Calu3 (cell line): ENCODE data around the gene APMAP. TPM values are rescaled to one million over a fixed set of nuclear protein-coding genes. Genes with fewer than 3 reads are reported as not detected.

Source experiments
- BruUV-seq: library from RNA; stranded (reverse); fragments of 400-500 nt; replicated peaks from 2 replicates; lab custom pipeline; 2021; lab: Mats Ljungman, UMichigan
- CTCF ChIA-PET: fragments of 300-600 bp; sonication (Branson Sonifier 250); formaldehyde crosslinking; loops from one replicate; lab custom pipeline; 2022; ENCODE audit warnings: antibody characterized with exemption; lab: Charles Lee
- DNase-seq: peaks from one replicate; pipeline ENCODE4 v3.0.0; 2022
- H3K27ac Mint-ChIP-seq: one replicate; pipeline ENCODE4 v1.8.0; 2022; ENCODE audit warnings: mixed read lengths; ENCODE audit not compliant: unreplicated experiment
- H3K27me3 Mint-ChIP-seq: one replicate; pipeline ENCODE4 v1.8.0; 2022; ENCODE audit warnings: mixed read lengths; ENCODE audit not compliant: unreplicated experiment
- H3K36me3 Mint-ChIP-seq: one replicate; pipeline ENCODE4 v1.8.0; 2022; ENCODE audit warnings: mild to moderate bottlenecking, moderate library complexity, mixed read lengths; ENCODE audit not compliant: insufficient read depth, unreplicated experiment
- H3K4me1 Mint-ChIP-seq: one replicate; pipeline ENCODE4 v1.8.0; 2022; ENCODE audit warnings: mild to moderate bottlenecking, low read depth, mixed read lengths; ENCODE audit not compliant: unreplicated experiment
- H3K4me3 Mint-ChIP-seq: one replicate; pipeline ENCODE4 v1.8.0; 2022; ENCODE audit warnings: mild to moderate bottlenecking, low read depth, moderate library complexity, mixed read lengths; ENCODE audit not compliant: unreplicated experiment
- H3K9me3 Mint-ChIP-seq: one replicate; pipeline ENCODE4 v1.8.0; 2022; ENCODE audit warnings: low read depth, mixed read lengths; ENCODE audit not compliant: unreplicated experiment
- intact Hi-C: fragments of 100-400 bp; cut with micrococcal nuclease; formaldehyde crosslinking; loops from one replicate; pipeline ENCODE4 v1.10.0; 2022; ENCODE audit not compliant: unreplicated experiment
- total RNA-seq: library from RNA; stranded (reverse); gene quantifications from 2 replicates; pipeline ENCODE4 v1.2.3, GENCODE V29; 2022
- TF ChIP-seq, protein P1 (sequence below): fragments of 200-600 bp; IDR thresholded peaks from one replicate; pipeline ENCODE4 v1.8.0; 2022; ENCODE audit warnings: antibody characterized with exemption; ENCODE audit not compliant: unreplicated experiment

Gene APMAP
- total RNA-seq, 1 experiment from 2014 or later: 30.7 TPM

DNA sequence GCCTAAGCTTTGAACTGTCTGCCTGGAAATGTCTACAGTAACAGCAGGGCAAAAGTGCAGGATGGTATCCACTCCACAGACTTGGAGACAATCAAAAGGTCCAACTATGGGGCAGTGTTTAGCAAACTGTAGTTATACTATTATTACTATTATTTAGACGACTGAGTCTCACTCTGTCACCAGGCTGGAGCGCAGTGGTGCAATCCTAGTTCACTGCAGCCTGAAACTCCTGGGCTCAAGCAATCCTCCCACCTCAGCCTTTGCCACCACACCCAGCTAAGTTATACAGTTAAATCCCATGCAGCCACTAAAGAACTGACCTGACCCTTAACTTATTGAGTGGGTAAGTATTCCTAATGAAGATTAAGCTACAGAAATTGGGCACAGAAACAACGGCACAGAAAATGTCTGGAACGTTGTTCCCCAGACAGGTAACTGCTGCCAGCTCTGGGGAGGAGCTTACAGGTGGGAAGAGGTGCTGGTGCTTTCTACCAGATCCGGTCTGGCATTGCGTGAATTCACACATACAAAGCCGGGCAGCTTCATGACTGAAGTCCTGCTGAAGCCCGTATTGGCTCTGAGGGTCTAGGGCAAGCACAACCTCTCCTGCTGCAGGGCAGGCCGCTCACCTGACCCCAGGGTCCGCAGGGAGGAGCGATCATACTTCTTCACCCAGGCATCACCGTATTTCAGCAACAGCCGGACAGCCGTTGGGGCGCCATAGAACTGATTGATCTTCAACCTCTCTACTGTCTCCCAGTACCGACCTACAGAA lies 27.0 kb upstream of the APMAP start:
- H3K4me3 Mint-ChIP-seq: no peak overlapping the region
- BruUV-seq: no TSS peak
- intact Hi-C loops: no loop called here
- no peaks in the 10 kb centered on the region for H3K36me3 Mint-ChIP-seq
- H3K4me1 Mint-ChIP-seq: no peaks in the 10 kb centered on the region
- CTCF ChIA-PET: interaction anchor here (1.1 kb wide), 1 partner anchor 14 kb away, joined by 4 read pairs; no protein-coding TSS in a partner anchor
- H3K27me3 Mint-ChIP-seq: no peaks in the 10 kb centered on the region
- DNase-seq: no peak
- TF ChIP-seq, protein P1, sequence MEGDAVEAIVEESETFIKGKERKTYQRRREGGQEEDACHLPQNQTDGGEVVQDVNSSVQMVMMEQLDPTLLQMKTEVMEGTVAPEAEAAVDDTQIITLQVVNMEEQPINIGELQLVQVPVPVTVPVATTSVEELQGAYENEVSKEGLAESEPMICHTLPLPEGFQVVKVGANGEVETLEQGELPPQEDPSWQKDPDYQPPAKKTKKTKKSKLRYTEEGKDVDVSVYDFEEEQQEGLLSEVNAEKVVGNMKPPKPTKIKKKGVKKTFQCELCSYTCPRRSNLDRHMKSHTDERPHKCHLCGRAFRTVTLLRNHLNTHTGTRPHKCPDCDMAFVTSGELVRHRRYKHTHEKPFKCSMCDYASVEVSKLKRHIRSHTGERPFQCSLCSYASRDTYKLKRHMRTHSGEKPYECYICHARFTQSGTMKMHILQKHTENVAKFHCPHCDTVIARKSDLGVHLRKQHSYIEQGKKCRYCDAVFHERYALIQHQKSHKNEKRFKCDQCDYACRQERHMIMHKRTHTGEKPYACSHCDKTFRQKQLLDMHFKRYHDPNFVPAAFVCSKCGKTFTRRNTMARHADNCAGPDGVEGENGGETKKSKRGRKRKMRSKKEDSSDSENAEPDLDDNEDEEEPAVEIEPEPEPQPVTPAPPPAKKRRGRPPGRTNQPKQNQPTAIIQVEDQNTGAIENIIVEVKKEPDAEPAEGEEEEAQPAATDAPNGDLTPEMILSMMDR: no peak
- no peak overlapping the region for H3K27ac Mint-ChIP-seq
- no peaks in the 10 kb centered on the region for H3K9me3 Mint-ChIP-seq

DNA sequence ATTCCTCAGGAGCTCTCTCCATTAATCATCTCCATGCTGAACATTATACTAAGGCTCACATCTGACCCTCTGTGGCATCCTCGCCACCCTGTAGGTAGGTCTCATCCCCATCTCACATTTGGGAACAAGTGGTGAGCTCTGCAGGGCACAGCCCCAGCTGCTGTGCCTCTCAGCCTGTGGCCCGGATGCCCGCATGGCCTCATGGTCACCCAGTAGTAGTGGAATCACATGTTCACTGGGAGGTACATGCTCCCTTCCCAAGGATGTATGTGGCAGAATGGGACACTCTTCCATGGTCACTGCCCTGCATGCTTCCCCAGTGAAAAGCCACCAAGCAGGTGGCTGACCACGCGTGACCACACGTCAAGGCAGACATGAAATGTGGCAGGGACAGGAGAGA lies 26.3 kb upstream of the APMAP start:
- CTCF ChIA-PET: interaction anchor here (1.1 kb wide), 1 partner anchor 14 kb away, joined by 4 read pairs; no protein-coding TSS in a partner anchor
- TF ChIP-seq, protein P1: no peak
- H3K4me1 Mint-ChIP-seq: no peaks in the 10 kb centered on the region
- intact Hi-C loops: no loop called here
- no peak overlapping the region for H3K4me3 Mint-ChIP-seq
- no peak for DNase-seq
- no peaks in the 10 kb centered on the region for H3K27me3 Mint-ChIP-seq
- no peaks in the 10 kb centered on the region for H3K36me3 Mint-ChIP-seq
- BruUV-seq: no TSS peak
- no peaks in the 10 kb centered on the region for H3K9me3 Mint-ChIP-seq
- no peak overlapping the region for H3K27ac Mint-ChIP-seq

DNA sequence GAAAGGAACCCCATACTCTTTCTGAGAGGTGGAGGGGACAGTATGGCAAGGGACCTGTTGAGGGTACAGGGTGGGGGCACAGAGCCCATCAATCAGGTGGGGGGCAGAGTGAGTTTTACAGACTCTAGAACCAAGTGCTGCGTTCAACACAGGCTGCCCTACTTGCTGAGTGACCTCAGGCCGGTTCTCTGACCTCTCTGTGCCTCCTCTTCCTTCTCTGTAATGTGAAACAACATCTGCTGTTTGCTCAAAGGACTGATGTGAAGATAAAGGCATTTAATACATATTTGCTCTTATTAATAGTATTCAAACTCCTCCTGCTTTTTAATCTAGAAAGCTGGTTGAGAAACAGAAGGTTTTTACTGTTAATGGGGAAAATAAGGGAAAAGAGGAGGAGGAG lies 25.9 kb upstream of the APMAP start:
- intact Hi-C loops: no loop called here
- BruUV-seq: no TSS peak
- no peaks in the 10 kb centered on the region for H3K27me3 Mint-ChIP-seq
- DNase-seq: no peak
- TF ChIP-seq, protein P1: no peak
- CTCF ChIA-PET: no interaction called here
- H3K27ac Mint-ChIP-seq: no peak overlapping the region
- no peak overlapping the region for H3K4me3 Mint-ChIP-seq
- H3K4me1 Mint-ChIP-seq: no peaks in the 10 kb centered on the region
- H3K9me3 Mint-ChIP-seq: no peaks in the 10 kb centered on the region
- H3K36me3 Mint-ChIP-seq: no peaks in the 10 kb centered on the region

DNA sequence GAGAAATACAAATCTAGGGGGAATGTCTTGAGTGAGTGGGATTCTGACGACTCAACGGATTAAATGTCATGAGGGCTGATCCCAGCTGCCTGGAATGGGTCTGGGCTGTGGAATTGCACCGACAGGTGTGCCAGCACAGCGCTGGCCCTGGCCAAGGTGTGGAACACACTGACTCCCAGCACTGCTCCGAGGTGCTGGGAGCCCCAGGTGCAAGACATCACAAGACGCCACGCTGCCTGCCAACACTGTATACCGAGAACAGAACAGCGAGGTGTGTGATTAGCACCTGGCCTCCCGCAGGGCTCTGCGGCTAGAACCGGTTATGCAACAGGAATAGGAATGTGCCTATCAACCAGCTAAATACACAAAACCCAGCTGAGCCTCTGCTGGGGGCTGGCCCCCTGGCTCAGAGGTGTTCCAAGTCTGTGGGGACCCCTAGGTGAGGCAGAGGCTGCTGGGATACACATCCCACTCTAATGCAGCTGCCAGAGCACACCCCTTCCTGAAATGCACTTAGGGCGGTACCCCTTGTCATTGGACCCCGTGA lies 24.8 kb upstream of the APMAP start:
- intact Hi-C loops: loop anchor here (1.0 kb wide), 1 partner anchor 17 kb away; no protein-coding TSS in a partner anchor
- CTCF ChIA-PET: no interaction called here
- no peak overlapping the region for H3K27ac Mint-ChIP-seq
- TF ChIP-seq, protein P1: no peak
- BruUV-seq: no TSS peak
- H3K4me3 Mint-ChIP-seq: no peak overlapping the region
- no peaks in the 10 kb centered on the region for H3K4me1 Mint-ChIP-seq
- DNase-seq: peak; percentile 59
- no peaks in the 10 kb centered on the region for H3K36me3 Mint-ChIP-seq
- H3K9me3 Mint-ChIP-seq: no peaks in the 10 kb centered on the region
- no peaks in the 10 kb centered on the region for H3K27me3 Mint-ChIP-seq
